Measurements from ENCODE around the gene MAP3K8. TPM values are rescaled to one million over a fixed set of nuclear protein-coding genes. Genes with fewer than 3 reads are reported as not detected.

Gene MAP3K8
- total and polyA plus RNA-seq, 10 of the 15 experiments (the other 5 are each of a cell fraction or from before 2014, with no cell fraction given): 25.5 to 115 (median 40.2) TPM

- TF ChIP-seq, protein P1, sequence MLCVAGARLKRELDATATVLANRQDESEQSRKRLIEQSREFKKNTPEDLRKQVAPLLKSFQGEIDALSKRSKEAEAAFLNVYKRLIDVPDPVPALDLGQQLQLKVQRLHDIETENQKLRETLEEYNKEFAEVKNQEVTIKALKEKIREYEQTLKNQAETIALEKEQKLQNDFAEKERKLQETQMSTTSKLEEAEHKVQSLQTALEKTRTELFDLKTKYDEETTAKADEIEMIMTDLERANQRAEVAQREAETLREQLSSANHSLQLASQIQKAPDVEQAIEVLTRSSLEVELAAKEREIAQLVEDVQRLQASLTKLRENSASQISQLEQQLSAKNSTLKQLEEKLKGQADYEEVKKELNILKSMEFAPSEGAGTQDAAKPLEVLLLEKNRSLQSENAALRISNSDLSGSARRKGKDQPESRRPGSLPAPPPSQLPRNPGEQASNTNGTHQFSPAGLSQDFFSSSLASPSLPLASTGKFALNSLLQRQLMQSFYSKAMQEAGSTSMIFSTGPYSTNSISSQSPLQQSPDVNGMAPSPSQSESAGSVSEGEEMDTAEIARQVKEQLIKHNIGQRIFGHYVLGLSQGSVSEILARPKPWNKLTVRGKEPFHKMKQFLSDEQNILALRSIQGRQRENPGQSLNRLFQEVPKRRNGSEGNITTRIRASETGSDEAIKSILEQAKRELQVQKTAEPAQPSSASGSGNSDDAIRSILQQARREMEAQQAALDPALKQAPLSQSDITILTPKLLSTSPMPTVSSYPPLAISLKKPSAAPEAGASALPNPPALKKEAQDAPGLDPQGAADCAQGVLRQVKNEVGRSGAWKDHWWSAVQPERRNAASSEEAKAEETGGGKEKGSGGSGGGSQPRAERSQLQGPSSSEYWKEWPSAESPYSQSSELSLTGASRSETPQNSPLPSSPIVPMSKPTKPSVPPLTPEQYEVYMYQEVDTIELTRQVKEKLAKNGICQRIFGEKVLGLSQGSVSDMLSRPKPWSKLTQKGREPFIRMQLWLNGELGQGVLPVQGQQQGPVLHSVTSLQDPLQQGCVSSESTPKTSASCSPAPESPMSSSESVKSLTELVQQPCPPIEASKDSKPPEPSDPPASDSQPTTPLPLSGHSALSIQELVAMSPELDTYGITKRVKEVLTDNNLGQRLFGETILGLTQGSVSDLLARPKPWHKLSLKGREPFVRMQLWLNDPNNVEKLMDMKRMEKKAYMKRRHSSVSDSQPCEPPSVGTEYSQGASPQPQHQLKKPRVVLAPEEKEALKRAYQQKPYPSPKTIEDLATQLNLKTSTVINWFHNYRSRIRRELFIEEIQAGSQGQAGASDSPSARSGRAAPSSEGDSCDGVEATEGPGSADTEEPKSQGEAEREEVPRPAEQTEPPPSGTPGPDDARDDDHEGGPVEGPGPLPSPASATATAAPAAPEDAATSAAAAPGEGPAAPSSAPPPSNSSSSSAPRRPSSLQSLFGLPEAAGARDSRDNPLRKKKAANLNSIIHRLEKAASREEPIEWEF (IDR thresholded peaks at IDR 0.05; ENCODE audit: insufficient replicate concordance, low read depth, low read length): no peak
- no peak for TF ChIP-seq TCF12 (IDR thresholded peaks at IDR 0.05; ENCODE audit: low read depth, low read length)
- TF ChIP-seq, protein P2, sequence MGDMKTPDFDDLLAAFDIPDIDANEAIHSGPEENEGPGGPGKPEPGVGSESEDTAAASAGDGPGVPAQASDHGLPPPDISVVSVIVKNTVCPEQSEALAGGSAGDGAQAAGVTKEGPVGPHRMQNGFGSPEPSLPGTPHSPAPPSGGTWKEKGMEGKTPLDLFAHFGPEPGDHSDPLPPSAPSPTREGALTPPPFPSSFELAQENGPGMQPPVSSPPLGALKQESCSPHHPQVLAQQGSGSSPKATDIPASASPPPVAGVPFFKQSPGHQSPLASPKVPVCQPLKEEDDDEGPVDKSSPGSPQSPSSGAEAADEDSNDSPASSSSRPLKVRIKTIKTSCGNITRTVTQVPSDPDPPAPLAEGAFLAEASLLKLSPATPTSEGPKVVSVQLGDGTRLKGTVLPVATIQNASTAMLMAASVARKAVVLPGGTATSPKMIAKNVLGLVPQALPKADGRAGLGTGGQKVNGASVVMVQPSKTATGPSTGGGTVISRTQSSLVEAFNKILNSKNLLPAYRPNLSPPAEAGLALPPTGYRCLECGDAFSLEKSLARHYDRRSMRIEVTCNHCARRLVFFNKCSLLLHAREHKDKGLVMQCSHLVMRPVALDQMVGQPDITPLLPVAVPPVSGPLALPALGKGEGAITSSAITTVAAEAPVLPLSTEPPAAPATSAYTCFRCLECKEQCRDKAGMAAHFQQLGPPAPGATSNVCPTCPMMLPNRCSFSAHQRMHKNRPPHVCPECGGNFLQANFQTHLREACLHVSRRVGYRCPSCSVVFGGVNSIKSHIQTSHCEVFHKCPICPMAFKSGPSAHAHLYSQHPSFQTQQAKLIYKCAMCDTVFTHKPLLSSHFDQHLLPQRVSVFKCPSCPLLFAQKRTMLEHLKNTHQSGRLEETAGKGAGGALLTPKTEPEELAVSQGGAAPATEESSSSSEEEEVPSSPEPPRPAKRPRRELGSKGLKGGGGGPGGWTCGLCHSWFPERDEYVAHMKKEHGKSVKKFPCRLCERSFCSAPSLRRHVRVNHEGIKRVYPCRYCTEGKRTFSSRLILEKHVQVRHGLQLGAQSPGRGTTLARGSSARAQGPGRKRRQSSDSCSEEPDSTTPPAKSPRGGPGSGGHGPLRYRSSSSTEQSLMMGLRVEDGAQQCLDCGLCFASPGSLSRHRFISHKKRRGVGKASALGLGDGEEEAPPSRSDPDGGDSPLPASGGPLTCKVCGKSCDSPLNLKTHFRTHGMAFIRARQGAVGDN (IDR thresholded peaks at IDR 0.05): no peak; the same call in 1 of the 2 replicates
- TF ChIP-seq TAF1 (IDR thresholded peaks at IDR 0.05; ENCODE audit: borderline replicate concordance, low read depth, low read length): no peak
- TF ChIP-seq PML (IDR thresholded peaks at IDR 0.05; ENCODE audit: low read length): no peak
- peak; percentile 29; the same call in 1 of the 2 replicates for TF ChIP-seq NFIC (IDR thresholded peaks at IDR 0.05; ENCODE audit: low read depth, low read length)
- TF ChIP-seq ZBTB40 (IDR thresholded peaks at IDR 0.05; ENCODE audit: borderline replicate concordance): peak; percentile 30; the same call in 1 of the 2 replicates
- no peak for TF ChIP-seq ZNF217 (IDR thresholded peaks at IDR 0.05)
- TF ChIP-seq ZBED1 (IDR thresholded peaks at IDR 0.05; ENCODE audit: borderline replicate concordance): no peak
- TF ChIP-seq, protein P3, sequence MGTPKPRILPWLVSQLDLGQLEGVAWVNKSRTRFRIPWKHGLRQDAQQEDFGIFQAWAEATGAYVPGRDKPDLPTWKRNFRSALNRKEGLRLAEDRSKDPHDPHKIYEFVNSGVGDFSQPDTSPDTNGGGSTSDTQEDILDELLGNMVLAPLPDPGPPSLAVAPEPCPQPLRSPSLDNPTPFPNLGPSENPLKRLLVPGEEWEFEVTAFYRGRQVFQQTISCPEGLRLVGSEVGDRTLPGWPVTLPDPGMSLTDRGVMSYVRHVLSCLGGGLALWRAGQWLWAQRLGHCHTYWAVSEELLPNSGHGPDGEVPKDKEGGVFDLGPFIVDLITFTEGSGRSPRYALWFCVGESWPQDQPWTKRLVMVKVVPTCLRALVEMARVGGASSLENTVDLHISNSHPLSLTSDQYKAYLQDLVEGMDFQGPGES (IDR thresholded peaks at IDR 0.05): no peak
- no peak for TF ChIP-seq SIN3A (IDR thresholded peaks at IDR 0.05; ENCODE audit: low read depth, low read length)
- TF ChIP-seq RFX5 (IDR thresholded peaks at IDR 0.05; ENCODE audit: low read depth, low read length): no peak
- peak; percentile 98 for TF ChIP-seq MLLT1 (IDR thresholded peaks at IDR 0.05)
These were observed 1.2 kb upstream of the MAP3K8 start (continued) for GRCh38 chr10:30432622-30433305.
